HG02571 (cell line): ENCODE data around the gene TBC1D20.
"Not testable (repeated sequence)": the region's sequence is repeated elsewhere in the genome, so short reads cannot be mapped to it uniquely, and the experiment has no call there.

Experiments
- ATAC-seq: cut with Tn5 transposase; IDR thresholded peaks from one replicate; pipeline ENCODE4 v1.9.1; 2021; ENCODE audit warnings: mild to moderate bottlenecking, moderate library complexity; ENCODE audit not compliant: unreplicated experiment

Gene TBC1D20

DNA sequence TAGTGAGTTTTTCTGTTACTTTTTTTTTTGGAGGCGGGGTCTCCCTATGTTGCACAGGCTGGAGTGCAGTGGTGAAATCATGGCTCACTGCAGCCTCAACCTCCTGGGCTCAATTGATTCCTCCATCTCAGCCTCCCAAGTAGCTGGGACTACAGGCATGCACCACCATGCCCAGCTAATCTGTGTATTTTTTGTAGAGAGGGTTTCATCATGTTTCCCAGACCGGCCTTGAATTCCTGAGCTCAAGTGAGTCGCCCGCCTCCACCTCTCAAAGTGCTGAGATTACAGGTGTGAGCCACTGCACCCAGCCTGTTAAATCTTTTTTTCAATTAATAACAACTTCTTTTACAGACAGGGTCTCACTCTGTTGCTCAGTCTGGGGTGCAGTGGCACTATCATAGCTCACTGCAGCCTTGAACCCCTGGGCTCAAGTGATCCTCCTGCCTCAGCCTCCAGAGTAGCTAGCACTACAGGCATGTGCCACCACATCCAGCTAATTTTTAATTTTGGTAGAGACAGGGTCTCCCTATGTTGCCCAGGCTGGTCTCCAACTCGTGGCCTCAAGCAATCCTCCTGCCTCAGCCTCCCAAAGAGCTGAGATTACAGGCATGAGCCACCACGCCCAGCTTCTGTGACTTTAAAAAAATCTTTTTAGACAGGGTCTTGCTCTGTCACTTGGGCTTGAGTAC, 14.4 kb upstream of the TBC1D20 start:
- not testable (repeated sequence) for ATAC-seq

DNA sequence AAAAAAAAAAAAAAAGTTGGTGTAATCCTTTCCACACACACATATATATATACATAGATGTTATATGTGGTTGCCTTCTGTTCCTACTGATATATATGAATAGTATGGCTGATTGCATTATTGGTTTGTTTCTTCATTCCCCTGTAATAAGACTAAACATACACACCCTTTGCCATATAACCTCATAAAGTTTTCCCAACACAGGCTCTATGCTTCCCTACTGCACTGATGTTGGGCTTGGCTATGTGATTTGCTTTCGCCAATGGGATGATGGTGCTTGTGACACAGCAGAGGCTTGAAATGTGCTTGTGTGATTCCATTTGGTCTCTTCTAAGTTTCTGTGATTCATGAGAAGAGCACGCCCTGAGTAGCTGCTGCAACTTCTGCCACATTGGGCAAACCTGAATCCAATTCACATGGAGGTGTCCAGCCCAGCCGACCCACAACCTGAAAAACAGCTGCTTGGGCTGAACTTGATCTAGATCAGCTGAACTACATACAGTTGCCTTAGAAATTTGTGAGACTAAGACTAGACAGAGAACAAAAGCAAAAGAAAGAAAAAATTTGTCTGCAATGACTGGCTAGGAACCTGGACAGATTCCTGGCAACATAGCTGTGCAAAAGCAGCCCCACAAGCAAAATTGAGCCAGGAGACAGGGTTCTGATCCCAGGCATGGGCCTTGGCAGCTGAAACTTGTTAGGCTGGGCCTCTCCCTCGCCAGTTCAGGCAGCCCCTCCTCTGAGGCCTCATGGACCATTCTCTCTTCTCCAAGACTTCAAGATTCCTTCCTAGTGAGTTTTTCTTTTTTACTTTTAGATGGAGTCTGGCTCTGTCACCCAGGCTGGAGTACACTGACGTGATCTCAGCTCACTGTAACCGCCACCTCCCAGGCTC, 13.4 kb upstream of the TBC1D20 start:
- no peak for ATAC-seq

GRCh38 chr20:474581-474980, 12.2 kb upstream of the TBC1D20 start:
- ATAC-seq, result no peak

DNA sequence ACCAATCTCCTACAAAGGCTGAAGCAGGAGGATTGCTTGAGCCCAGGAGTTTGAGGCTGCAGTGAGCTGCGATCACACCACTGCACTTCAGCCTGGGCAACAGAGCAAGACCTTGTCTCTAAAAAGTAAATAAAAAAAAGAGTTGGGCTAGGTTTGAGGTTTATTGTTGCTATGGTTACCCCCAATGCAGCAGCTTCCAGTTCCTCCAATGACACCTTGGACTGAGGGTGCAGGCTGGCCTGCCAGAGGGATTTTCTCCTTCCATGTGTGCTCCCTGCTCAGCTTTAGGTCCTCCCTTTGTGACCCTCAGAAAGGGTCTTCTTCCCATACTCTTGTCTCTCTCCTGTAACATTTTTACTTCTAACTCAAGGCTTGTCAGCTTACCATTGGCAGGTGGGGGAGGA, 10.6 kb upstream of the TBC1D20 start:
- ATAC-seq, result no peak

DNA sequence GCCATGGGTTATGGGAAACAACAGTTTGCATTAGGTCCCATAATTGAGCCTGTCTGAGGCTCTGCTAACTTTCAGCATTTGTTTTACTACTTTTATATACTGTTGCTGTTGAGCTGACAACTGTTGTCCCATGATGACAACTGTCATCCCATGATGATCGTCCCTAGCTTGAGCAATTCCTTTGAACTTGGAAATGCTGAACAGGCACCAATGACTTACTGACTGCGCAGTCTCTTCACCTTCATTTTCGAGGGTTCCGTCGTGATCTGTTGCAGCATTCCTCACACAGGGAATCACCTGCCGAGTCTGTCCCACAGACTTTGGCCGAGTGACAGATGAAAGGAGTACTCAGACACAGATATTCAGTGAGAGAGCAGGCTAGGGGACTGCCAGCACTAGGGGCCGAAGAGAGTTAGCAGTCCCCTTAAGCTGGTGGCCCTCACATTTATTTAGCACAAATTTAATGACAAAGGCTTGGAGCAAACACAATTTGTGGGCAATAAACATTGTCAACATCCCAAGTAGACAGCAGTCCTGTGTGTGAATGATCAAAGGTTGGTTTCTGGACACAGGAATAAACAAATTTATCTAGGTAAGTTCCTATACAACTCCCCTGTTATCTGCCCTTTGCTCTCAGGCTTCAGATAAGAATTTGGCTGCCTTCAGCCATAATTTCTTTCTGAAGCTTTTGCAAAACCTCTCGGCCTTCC, 10.0 kb upstream of the TBC1D20 start:
- ATAC-seq, result no peak

- no peak for ATAC-seq
Measured at GRCh38 chr20:469746-470490, 7.6 kb upstream of the TBC1D20 start.

- ATAC-seq, result no peak
Measured at GRCh38 chr20:467755-468154, 5.4 kb upstream of the TBC1D20 start.

DNA sequence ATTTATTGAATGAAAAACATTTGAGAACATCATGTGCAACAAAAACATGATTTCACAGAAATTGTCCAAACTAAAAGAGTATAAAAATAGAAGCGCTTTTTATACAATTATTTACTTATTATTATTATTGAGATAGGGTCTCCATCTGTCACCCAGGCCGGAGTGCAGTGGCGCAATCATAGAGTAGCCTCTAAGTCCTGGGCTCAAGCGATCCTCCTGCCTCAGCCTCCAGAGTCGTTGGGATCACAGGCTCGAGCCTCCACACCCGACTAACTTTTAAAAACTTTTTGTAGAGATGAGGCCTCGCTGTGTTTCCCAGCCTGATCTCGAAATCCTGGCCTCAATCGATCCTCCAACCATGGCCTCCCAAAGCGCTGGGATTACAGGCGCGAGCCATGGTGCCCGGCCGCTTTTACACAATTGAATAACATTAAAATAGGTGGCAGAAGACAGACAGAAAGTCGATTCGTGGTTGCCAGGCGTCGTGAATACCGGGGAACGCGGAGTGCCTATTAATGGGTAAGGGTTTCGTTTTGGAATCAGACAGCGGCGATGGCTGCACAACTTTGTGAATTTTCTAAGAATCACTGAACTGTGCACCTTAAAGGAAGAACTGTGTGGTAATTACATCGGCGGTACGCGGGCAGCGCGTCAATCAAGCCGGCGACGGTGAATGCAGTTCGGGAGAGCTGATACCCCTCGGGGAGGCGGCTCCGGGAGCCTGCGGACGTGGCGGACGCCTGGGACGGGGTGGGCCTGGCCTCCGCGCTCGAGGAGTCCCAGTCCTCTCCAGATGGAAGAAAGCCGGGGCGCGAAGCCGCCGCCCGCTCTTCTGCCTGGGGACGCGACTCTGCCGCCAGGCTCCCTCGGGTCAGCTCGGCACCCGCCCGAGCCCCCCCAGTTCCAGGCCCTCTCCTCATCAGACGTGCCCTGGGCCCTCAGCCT, 807 bp downstream of the TBC1D20 start:
- peak; percentile 32 for ATAC-seq

DNA sequence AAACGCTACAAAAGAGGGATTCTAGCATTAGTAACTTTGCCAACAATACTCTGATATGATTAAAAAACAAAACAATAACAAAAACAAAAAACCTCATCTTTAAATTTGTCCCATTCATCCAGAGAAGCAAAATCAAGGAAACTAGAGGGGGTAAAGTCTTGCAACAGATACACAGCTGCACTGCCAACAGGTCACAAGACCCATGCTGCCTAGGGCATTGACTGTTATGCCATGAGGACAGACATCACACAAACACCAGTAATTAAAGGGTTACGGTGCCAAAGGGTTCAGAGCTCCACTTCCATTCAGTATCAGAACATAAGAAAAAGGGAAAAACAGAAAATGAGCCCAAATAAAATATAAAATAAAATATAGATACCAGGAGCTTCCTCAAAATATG, 1.6 kb downstream of the TBC1D20 start:
- ATAC-seq, result no peak

DNA sequence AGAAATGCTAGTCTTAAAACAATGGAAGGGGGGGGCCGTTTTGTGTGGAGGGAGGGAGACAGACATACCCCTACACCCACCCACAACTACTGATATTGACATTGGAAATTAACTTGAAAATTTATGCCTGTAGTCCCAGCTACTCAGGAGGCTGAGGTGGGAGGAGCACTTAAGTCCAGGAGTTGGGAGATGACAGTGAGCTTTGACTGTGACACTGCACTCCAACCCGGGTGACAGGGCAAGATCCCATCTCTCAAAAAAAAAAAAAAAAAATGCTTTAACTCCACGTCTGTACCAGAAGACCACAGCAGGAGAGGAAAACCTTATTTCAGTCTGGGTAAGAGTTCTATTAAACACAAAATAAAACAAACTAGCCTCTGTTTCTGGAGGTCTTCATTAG, 2.2 kb downstream of the TBC1D20 start:
- ATAC-seq, result no peak

GRCh38 chr20:458776-459175, 3.6 kb downstream of the TBC1D20 start:
- ATAC-seq, result no peak

GRCh38 chr20:454951-455350, 7.4 kb downstream of the TBC1D20 start:
- no peak for ATAC-seq

DNA sequence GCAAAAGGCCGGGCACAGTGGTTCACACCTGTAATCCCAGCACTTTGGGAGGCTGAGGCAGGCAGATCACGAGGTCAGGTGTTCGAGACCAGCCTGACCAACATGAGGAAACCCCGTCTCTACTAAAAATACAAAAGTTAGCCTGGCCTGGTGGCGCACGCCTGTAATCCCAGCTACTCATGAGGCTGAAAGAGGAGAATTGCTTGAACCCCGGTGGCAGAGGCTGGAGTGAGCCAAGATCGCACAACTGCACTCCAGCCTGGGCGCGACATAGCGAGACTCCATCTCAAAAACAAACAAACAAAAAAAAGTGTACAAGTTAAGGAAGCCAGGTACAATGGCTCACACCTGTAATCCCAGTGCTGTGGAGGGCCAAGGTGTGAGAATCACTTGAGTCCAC, 10.3 kb downstream of the TBC1D20 start:
- not testable (repeated sequence) for ATAC-seq

GRCh38 chr20:445514-446336, 16.6 kb downstream of the TBC1D20 start:
- ATAC-seq, result no peak

DNA sequence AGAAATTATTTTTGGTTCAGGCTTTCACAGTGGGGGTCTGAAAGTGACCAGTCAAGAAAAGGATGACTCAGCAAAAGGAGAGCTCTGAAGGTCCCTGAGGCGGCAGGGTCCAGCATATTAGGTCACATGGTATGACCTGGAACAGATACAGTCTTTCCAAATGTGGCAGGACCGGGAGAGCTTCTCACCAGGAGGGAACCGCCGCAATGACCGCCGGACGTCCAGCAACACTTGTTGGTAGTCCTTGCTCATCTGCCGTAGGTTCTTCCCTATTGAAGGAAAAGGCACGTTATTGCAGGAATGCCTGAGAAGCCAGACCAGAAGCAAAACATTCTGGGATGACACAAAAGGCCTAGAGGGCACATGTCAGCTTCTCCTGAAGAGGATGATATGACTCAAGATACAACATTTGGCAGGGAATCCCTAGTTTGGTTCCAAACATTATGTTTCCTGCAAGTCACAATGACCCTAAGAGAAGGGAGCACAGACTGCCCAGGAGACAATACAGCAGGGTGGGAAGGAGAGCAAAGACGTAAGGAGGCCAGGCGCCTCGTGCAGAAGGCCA, 17.4 kb downstream of the TBC1D20 start:
- ATAC-seq, result no peak

- no peak for ATAC-seq
Measured at GRCh38 chr20:444117-444516, 18.2 kb downstream of the TBC1D20 start.

DNA sequence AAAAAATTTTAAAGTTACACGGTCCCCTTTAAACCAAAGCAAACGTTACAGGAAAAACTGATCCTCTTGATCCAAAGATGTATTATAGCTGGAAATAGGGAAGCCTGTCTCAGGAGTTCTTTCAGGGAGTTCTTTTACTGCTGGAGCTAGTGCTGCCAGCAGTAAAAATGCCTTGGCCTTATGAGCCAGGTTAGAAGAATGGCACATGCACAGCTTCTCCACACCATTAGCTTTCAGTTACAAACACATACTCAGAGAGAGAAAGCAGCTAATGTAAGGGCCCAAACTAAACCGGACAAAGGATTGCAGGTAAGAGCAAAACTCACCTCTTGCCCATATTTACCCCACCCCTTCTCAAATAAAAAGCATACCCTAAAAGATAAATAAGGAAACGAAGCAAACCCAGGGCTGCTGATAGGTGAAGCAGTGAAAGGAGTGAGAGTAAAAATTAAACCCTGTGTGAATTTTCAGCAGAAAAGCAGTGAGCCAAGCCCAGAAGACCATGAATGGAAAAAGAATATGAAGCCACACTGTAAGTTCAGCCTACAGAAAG, 19.0 kb downstream of the TBC1D20 start:
- ATAC-seq, result no peak

GRCh38 chr20:440636-441035, 21.7 kb downstream of the TBC1D20 start:
- ATAC-seq, result no peak
